ENCODE measurements around the gene C20orf204.

DNA sequence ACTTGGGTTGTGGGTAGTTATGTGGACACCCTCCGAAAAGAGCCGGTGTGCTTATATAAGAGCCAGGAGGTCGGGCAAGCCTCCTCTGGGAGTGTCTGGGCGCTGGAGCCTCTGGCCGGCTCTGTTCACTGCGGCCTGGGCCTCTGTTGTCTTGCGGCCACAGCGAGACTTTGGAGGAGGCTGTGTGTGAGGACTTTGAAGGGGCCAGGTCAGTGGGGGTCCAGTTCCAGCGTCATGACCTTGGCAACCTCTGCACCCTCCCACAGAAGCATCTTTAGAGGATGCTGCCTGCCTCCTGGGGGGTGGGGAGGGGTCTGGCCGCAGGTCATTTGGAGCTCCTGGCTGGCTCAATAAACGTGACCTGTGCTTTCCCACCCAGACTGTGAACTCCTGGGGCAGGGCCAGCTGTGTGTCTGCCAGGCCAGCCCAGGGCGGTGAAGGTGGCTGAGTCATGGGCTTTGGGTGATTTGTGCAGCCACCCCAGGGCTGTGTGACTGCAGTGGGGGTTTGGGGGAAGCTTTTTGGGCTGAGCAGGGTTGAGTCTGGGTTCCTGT lies 28.2 kb downstream of the C20orf204 start:
- TF ChIP-seq YY1 (IDR thresholded peaks at IDR 0.05; ENCODE audit: insufficient read depth, insufficient read length) (no peak), SUZ12 (IDR thresholded peaks at IDR 0.05; ENCODE audit: extremely low read depth, insufficient read depth, insufficient read length) (no peak)

Data from NT2/D1 (cell line).